Stimulated activated effector memory CD8-positive, alpha-beta T cell treated with anti-CD3 and anti-CD28 coated beads, Interleukin-12 subunit alpha, Interleukin-12 subunit beta, amount 100 ng/mL, for 72 hours (primary cell): ENCODE results near the gene EPOP.
A peak's percentile ranks its signal among the peaks of the same experiment; 100 is the strongest.

ENCODE experiments used
- ATAC-seq: fragments of 150-1000 bp; cut with Tn5 transposase; 2 replicates; pipeline ENCODE4 v1.10.0; 2021
- DNase-seq, 2 donors: peaks; one replicate each; pipeline ENCODE4 v3.0.0; 2021 to 2022; ENCODE audit warnings: low spot score in 2 of 2
- H3K27ac Mint-ChIP-seq: one replicate; pipeline ENCODE4 v1.8.0; 2022; ENCODE audit warnings: mild to moderate bottlenecking, mixed read lengths
- H3K36me3 Mint-ChIP-seq: one replicate; pipeline ENCODE4 v1.8.0; 2022; ENCODE audit warnings: mild to moderate bottlenecking, mixed read lengths
- H3K4me1 Mint-ChIP-seq: one replicate; pipeline ENCODE4 v1.8.0; 2022; ENCODE audit warnings: mixed read lengths
- H3K4me3 Mint-ChIP-seq: one replicate; pipeline ENCODE4 v1.8.0; 2022; ENCODE audit warnings: mild to moderate bottlenecking, mixed read lengths
- H3K9me3 Mint-ChIP-seq: one replicate; pipeline ENCODE4 v1.8.0; 2022; ENCODE audit warnings: mixed read lengths

Gene EPOP

GRCh38 chr17:38674749-38675615 lies at the start of gene EPOP:
EPOP (minus strand) TSS chr17:38674957; CDS start chr17:38674495, 462 bp downstream.
- H3K27ac Mint-ChIP-seq: peak within 1 kb of the TSS; percentile 68
- peaks cover 6% of the 10 kb centered on the region for H3K36me3 Mint-ChIP-seq
- peak; percentile 88 for ATAC-seq
- H3K9me3 Mint-ChIP-seq: no peaks in the 10 kb centered on the region
- DNase-seq: peak; percentile 86 to 93
- peaks cover 56% of the 10 kb centered on the region for H3K4me1 Mint-ChIP-seq
- H3K4me3 Mint-ChIP-seq: peak within 1 kb of the TSS; percentile 48

GRCh38 chr17:38721802-38722201 lies 47.0 kb upstream of the EPOP start:
- Mint-ChIP-seq H3K36me3 (peaks cover 89% of the 10 kb centered on the region), H3K4me3 (no peak overlapping the region), H3K9me3 (no peaks in the 10 kb centered on the region), H3K4me1 (peaks cover 74% of the 10 kb centered on the region), H3K27ac (no peak overlapping the region)
- no peak for DNase-seq
- ATAC-seq: no peak

GRCh38 chr17:38720941-38721340 lies 46.2 kb upstream of the EPOP start:
- Mint-ChIP-seq H3K36me3 (peaks cover 95% of the 10 kb centered on the region), H3K27ac (peak overlapping the region; percentile 77), H3K4me1 (peaks cover 70% of the 10 kb centered on the region), H3K4me3 (no peak overlapping the region), H3K9me3 (no peaks in the 10 kb centered on the region)
- DNase-seq (no peak), ATAC-seq (no peak)

GRCh38 chr17:38719943-38720641 lies 45.3 kb upstream of the EPOP start:
- H3K27ac Mint-ChIP-seq: peak overlapping the region; percentile 77
- no peak for ATAC-seq

GRCh38 chr17:38719289-38719942 lies 44.7 kb upstream of the EPOP start:
- Mint-ChIP-seq H3K27ac (peak overlapping the region; percentile 97), H3K4me1 (peaks cover 70% of the 10 kb centered on the region), H3K36me3 (peaks cover 98% of the 10 kb centered on the region), H3K4me3 (no peak overlapping the region), H3K9me3 (no peaks in the 10 kb centered on the region)
- DNase-seq (no peak), ATAC-seq (no peak)

More at GRCh38 chr17:38719943-38720641, 45.3 kb upstream of the EPOP start:
- H3K4me3 Mint-ChIP-seq: no peak overlapping the region
- no peak for DNase-seq
- H3K4me1 Mint-ChIP-seq: peaks cover 70% of the 10 kb centered on the region
- H3K36me3 Mint-ChIP-seq: peaks cover 95% of the 10 kb centered on the region
- H3K9me3 Mint-ChIP-seq: no peaks in the 10 kb centered on the region

GRCh38 chr17:38717139-38717745 lies 42.5 kb upstream of the EPOP start:
- no peak for ATAC-seq
- Mint-ChIP-seq H3K4me3 (no peak overlapping the region), H3K9me3 (no peaks in the 10 kb centered on the region), H3K36me3 (peaks cover 98% of the 10 kb centered on the region), H3K27ac (peak overlapping the region; percentile 97), H3K4me1 (peaks cover 64% of the 10 kb centered on the region)
- DNase-seq: no peak

GRCh38 chr17:38716368-38717005 lies 41.7 kb upstream of the EPOP start:
- DNase-seq (no peak), ATAC-seq (no peak)
- peaks cover 72% of the 10 kb centered on the region for H3K4me1 Mint-ChIP-seq
- H3K4me3 Mint-ChIP-seq: no peak overlapping the region
- H3K36me3 Mint-ChIP-seq: peaks cover 100% of the 10 kb centered on the region
- H3K9me3 Mint-ChIP-seq: no peaks in the 10 kb centered on the region
- H3K27ac Mint-ChIP-seq: peak overlapping the region; percentile 97

- peaks cover 100% of the 10 kb centered on the region for H3K36me3 Mint-ChIP-seq
- H3K27ac Mint-ChIP-seq: peak overlapping the region; percentile 97
- ATAC-seq (no peak), DNase-seq (no peak)
- peak overlapping the region; percentile 37 for H3K4me3 Mint-ChIP-seq
- H3K4me1 Mint-ChIP-seq: peaks cover 73% of the 10 kb centered on the region
- no peaks in the 10 kb centered on the region for H3K9me3 Mint-ChIP-seq
Measured at GRCh38 chr17:38715216-38715943, 40.6 kb upstream of the EPOP start.

GRCh38 chr17:38713456-38714075 lies 38.8 kb upstream of the EPOP start:
- H3K27ac Mint-ChIP-seq: peak overlapping the region; percentile 100
- no peak for DNase-seq
- H3K36me3 Mint-ChIP-seq: peaks cover 100% of the 10 kb centered on the region
- ATAC-seq: no peak
- no peaks in the 10 kb centered on the region for H3K9me3 Mint-ChIP-seq
- peaks cover 79% of the 10 kb centered on the region for H3K4me1 Mint-ChIP-seq
- no peak overlapping the region for H3K4me3 Mint-ChIP-seq

GRCh38 chr17:38712593-38712992 lies 37.8 kb upstream of the EPOP start:
- no peaks in the 10 kb centered on the region for H3K9me3 Mint-ChIP-seq
- peaks cover 100% of the 10 kb centered on the region for H3K36me3 Mint-ChIP-seq
- no peak for DNase-seq
- peaks cover 85% of the 10 kb centered on the region for H3K4me1 Mint-ChIP-seq
- peak overlapping the region; percentile 100 for H3K27ac Mint-ChIP-seq
- no peak for ATAC-seq
- no peak overlapping the region for H3K4me3 Mint-ChIP-seq

GRCh38 chr17:38711792-38712571 lies 37.2 kb upstream of the EPOP start:
- ATAC-seq (peak; percentile 53), DNase-seq (no peak)
- Mint-ChIP-seq H3K9me3 (no peaks in the 10 kb centered on the region), H3K4me3 (peak overlapping the region; percentile 39), H3K36me3 (peaks cover 100% of the 10 kb centered on the region), H3K27ac (peak overlapping the region; percentile 100), H3K4me1 (peaks cover 86% of the 10 kb centered on the region)

- Mint-ChIP-seq H3K4me1 (peaks cover 85% of the 10 kb centered on the region), H3K27ac (peak overlapping the region; percentile 100), H3K9me3 (no peaks in the 10 kb centered on the region), H3K4me3 (peak overlapping the region; percentile 39), H3K36me3 (peaks cover 100% of the 10 kb centered on the region)
- ATAC-seq: no peak
- DNase-seq: no peak
Measured at GRCh38 chr17:38710985-38711384, 36.2 kb upstream of the EPOP start.

- H3K27ac Mint-ChIP-seq: peak overlapping the region; percentile 100
- H3K36me3 Mint-ChIP-seq: peaks cover 100% of the 10 kb centered on the region
Measured at GRCh38 chr17:38710604-38710962, 35.8 kb upstream of the EPOP start.

More at GRCh38 chr17:38710604-38710962, 35.8 kb upstream of the EPOP start:
- ATAC-seq: no peak
- Mint-ChIP-seq H3K4me3 (peak overlapping the region; percentile 39), H3K4me1 (peaks cover 81% of the 10 kb centered on the region), H3K9me3 (no peaks in the 10 kb centered on the region)
- DNase-seq: no peak
